Neural progenitor cell (in vitro differentiated cells): ENCODE data around the gene UBE2L3. TPM values are rescaled to one million over a fixed set of nuclear protein-coding genes. Genes with fewer than 3 reads are reported as not detected.
"Not testable (repeated sequence)": the region's sequence is repeated elsewhere in the genome, so short reads cannot be mapped to it uniquely, and the experiment has no call there.

ENCODE experiments used
- DNase-seq: peaks from one replicate; pipeline ENCODE4 v3.0.0-alpha.2; 2016; ENCODE audit warnings: low spot score
- H2AFZ ChIP-seq: fragments of 200-600 bp; sonication (generic); replicated peaks from 2 replicates; pipeline ENCODE4 v1.6.1; 2016; ENCODE audit warnings: antibody characterized with exemption
- H3F3A ChIP-seq: fragments of 200-600 bp; sonication (generic); 2 replicates; pipeline ENCODE4 v1.6.1; 2016; ENCODE audit warnings: antibody characterized with exemption, low read depth
- H3K27ac ChIP-seq: fragments of 200-600 bp; sonication (generic); 2 replicates; pipeline ENCODE4 v1.5.1; 2016; ENCODE audit warnings: mild to moderate bottlenecking
- H3K27me3 ChIP-seq: fragments of 200-600 bp; sonication (generic); 2 replicates; pipeline ENCODE4 v1.6.1; 2016; ENCODE audit warnings: mild to moderate bottlenecking, moderate library complexity
- H3K36me3 ChIP-seq: fragments of 200-600 bp; sonication (generic); 2 replicates; pipeline ENCODE4 v1.5.1; 2016
- H3K4me1 ChIP-seq: fragments of 200-600 bp; sonication (generic); 2 replicates; pipeline ENCODE4 v1.6.1; 2016; ENCODE audit warnings: mixed run types
- H3K4me2 ChIP-seq: fragments of 200-600 bp; sonication (generic); 2 replicates; pipeline ENCODE4 v1.6.1; 2016
- H3K4me3 ChIP-seq: fragments of 200-600 bp; sonication (generic); 2 replicates; pipeline ENCODE4 v1.5.1; 2016
- H3K79me2 ChIP-seq: fragments of 200-600 bp; sonication (generic); 2 replicates; pipeline ENCODE4 v1.6.1; 2016; ENCODE audit warnings: low read depth
- H3K9ac ChIP-seq: fragments of 200-600 bp; sonication (generic); 2 replicates; pipeline ENCODE4 v1.6.1; 2016
- H3K9me3 ChIP-seq: fragments of 200-600 bp; sonication (generic); 2 replicates; pipeline ENCODE4 v1.5.1; 2016; ENCODE audit warnings: low read depth
- H4K20me1 ChIP-seq: fragments of 200-600 bp; sonication (generic); 2 replicates; pipeline ENCODE4 v1.6.1; 2016; ENCODE audit warnings: low read depth
- H3K27ac Mint-ChIP-seq: 3 replicates; pipeline ENCODE4 v1.8.0; 2021; ENCODE audit warnings: mixed read lengths
- H3K27me3 Mint-ChIP-seq: 2 replicates; pipeline ENCODE4 v1.8.0; 2022; ENCODE audit warnings: low read depth, mild to moderate bottlenecking, inconsistent platforms, moderate library complexity, mixed read lengths; ENCODE audit not compliant: insufficient read depth
- H3K36me3 Mint-ChIP-seq: 3 replicates; pipeline ENCODE4 v1.8.0; 2021; ENCODE audit warnings: mixed read lengths
- H3K4me1 Mint-ChIP-seq: 3 replicates; pipeline ENCODE4 v1.8.0; 2021; ENCODE audit warnings: mixed read lengths
- H3K4me3 Mint-ChIP-seq: 3 replicates; pipeline ENCODE4 v1.8.0; 2021; ENCODE audit warnings: mild to moderate bottlenecking, moderate library complexity, mixed read lengths
- H3K9me3 Mint-ChIP-seq: 3 replicates; pipeline ENCODE4 v1.8.0; 2020; ENCODE audit warnings: mixed read lengths
- CTCF ChIP-seq: fragments of 200-600 bp; sonication (generic); IDR thresholded peaks from 2 replicates; pipeline ENCODE4 v1.5.1; 2017; ENCODE audit warnings: antibody characterized with exemption, mild to moderate bottlenecking
- EZH2 ChIP-seq: fragments of 200-600 bp; sonication (generic); IDR thresholded peaks from 2 replicates; pipeline ENCODE4 v1.6.1; 2017; ENCODE audit warnings: antibody characterized with exemption, mild to moderate bottlenecking, moderate library complexity
- EZH2phosphoT487 ChIP-seq: fragments of 200-600 bp; sonication (generic); IDR thresholded peaks from 2 replicates; pipeline ENCODE4 v1.6.1; 2017; ENCODE audit warnings: antibody characterized with exemption
- total RNA-seq: library from RNA; depleted of rRNA; stranded (reverse); fragments of >200 nt; gene quantifications from 2 replicates; pipeline ENCODE4 v1.2.3, GENCODE V29; 2015; ENCODE audit warnings: low replicate concordance

Gene UBE2L3
- total RNA-seq, result 51.9 and 61.2 TPM in 2 replicates

DNA sequence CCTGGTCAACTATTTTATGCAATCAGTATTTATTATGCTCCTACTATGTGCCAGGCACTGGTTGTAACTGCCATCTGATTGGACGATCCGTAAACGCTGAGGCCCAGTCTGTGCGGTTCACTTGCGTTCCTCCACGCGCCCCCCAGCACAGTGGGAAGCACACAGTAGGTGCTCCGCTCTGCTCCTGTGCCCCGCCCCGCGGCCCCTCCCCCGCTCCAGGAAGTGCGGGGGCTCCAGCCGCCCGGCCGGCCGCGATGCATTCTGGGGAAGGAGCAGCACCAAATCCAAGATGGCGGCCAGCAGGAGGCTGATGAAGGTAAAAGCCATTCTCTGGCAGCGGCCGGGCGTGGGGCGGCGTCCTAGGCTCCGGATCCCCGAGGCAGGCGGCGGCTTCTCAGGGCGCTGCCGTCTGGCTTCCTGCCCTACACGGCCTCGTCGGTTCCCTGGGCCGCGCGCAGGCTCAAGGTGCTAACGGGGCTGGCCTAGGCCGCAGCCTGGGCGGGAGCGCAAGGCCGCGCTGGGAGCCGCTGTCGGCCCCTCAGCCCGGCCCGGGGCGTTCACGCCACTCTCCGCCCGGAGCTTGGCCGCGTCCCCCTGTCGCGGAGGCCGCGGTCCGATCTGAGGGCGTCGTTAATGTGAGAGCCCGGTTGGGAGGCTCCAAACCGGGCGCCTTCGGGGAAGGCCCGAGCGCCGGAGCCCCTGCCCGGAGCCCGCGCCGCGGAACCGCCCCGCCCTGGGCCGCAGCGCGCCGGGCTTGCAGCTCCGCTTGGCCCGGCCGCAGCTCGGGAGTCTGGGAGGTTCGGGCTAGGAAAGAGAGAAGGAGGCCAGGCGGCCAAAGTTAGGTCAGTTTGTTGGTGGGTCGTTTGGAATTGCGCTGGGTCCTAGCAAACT, at the start of gene UBE2L3:
Gene UBE2L3 (plus strand): TSS at position 259 of the 891 bp plus-strand sequence. CDS start 31 bp downstream, at position 290.
- Mint-ChIP-seq H3K27ac (peak within 1 kb of the TSS; percentile 97), H3K4me3 (peak within 1 kb of the TSS; percentile 97), H3K36me3 (peaks cover 4% of the 10 kb centered on the region), H3K27me3 (peaks cover 7% of the 10 kb centered on the region), H3K9me3 (no peaks in the 10 kb centered on the region), H3K4me1 (peaks cover 34% of the 10 kb centered on the region)
- Histone ChIP-seq H2AFZ (peak within 1 kb of the TSS; percentile 81), H3K4me3 (peak within 1 kb of the TSS; percentile 98), H3F3A (peaks cover 24% of the 10 kb centered on the region), H3K79me2 (peaks cover 51% of the 10 kb centered on the region), H3K27ac (peak within 1 kb of the TSS; percentile 89), H3K9ac (peak within 1 kb of the TSS; percentile 99), H4K20me1 (peaks cover 47% of the 10 kb centered on the region), H3K9me3 (no peaks in the 10 kb centered on the region), H3K4me1 (peaks cover 25% of the 10 kb centered on the region), H3K4me2 (peak within 1 kb of the TSS; percentile 99), H3K27me3 (no peaks in the 10 kb centered on the region), H3K36me3 (no peaks in the 10 kb centered on the region)
- peak; percentile 92 for DNase-seq
- TF ChIP-seq EZH2phosphoT487, result no peak
- TF ChIP-seq CTCF, result no peak
- TF ChIP-seq EZH2, result no peak

DNA sequence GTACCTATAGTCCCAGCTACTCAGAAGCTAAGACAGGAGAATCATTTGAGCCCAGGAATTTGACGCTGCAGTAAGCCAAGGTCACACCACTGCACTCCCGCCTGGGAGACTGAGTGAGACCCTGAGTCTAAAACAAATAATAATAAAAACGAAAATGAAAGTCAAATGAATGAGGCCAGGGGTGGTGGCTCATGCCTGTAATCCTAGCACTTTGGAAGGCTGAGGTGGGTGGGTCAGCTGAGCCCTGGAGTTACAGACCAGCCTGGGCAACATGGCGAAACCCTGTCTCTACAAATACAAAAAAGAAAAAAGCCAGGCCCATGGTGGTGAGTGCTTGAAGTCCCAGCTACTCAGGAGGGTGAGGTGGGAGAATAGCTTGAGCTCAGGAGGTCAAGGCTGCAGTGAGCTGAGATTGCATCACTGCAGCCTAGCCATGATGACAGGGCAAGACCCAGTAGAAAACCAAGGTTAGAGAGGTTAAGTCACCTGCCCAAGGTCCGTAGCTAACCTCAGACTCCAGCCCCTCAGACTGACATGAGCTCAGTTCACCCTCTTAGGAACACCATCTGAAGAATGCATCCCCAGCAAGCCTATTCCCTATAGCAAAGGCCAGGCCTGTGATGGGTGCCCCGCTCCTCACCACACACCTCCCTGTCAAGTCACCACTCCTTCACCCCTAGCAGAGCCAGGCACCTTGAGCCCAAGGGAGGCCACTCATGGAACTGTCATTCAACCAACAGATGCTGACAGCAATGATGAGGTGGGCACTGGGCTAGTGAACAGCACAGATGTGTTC, 40.6 kb upstream of the UBE2L3 start:
- not testable (repeated sequence) for H4K20me1 ChIP-seq, H3K27me3 ChIP-seq, H3K4me1 ChIP-seq, H3K9me3 Mint-ChIP-seq, H3K9ac ChIP-seq, H3K36me3 ChIP-seq, H3K4me3 ChIP-seq, H3F3A ChIP-seq, H3K4me1 Mint-ChIP-seq, H3K4me2 ChIP-seq, H3K9me3 ChIP-seq, H3K36me3 Mint-ChIP-seq, H3K4me3 Mint-ChIP-seq, H2AFZ ChIP-seq, H3K27ac ChIP-seq, DNase-seq, H3K79me2 ChIP-seq, H3K27ac Mint-ChIP-seq, H3K27me3 Mint-ChIP-seq

DNA sequence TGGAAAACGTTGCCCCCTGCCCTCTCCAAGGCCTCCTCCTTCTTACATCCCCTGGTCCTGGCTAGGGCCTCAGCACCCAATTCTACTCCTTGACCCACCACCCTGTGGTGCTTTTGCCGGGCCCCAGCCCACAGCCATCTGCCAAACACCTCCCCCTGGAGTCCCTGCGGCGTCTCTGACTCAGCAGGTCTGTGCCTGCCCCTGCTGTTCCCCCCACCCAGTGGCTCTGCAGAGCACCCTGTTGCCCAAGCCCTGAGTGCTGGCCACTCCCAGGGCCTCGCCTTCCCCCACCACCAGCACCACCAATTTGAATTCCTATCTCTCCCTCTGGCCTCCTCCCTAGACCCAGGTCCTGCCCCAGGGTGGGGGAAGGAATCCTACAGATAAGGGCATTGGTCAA, 36.0 kb upstream of the UBE2L3 start:
- not testable (repeated sequence) for H3K27me3 Mint-ChIP-seq, H3K4me3 ChIP-seq, H3K27me3 ChIP-seq, H4K20me1 ChIP-seq, H3K9me3 ChIP-seq, H3K4me3 Mint-ChIP-seq, H3K79me2 ChIP-seq, H3K9ac ChIP-seq, H3K36me3 ChIP-seq, H3K9me3 Mint-ChIP-seq, H3K36me3 Mint-ChIP-seq, H3F3A ChIP-seq, H3K4me1 Mint-ChIP-seq, H3K27ac ChIP-seq, H3K4me1 ChIP-seq, H3K4me2 ChIP-seq, DNase-seq, H3K27ac Mint-ChIP-seq, H2AFZ ChIP-seq

DNA sequence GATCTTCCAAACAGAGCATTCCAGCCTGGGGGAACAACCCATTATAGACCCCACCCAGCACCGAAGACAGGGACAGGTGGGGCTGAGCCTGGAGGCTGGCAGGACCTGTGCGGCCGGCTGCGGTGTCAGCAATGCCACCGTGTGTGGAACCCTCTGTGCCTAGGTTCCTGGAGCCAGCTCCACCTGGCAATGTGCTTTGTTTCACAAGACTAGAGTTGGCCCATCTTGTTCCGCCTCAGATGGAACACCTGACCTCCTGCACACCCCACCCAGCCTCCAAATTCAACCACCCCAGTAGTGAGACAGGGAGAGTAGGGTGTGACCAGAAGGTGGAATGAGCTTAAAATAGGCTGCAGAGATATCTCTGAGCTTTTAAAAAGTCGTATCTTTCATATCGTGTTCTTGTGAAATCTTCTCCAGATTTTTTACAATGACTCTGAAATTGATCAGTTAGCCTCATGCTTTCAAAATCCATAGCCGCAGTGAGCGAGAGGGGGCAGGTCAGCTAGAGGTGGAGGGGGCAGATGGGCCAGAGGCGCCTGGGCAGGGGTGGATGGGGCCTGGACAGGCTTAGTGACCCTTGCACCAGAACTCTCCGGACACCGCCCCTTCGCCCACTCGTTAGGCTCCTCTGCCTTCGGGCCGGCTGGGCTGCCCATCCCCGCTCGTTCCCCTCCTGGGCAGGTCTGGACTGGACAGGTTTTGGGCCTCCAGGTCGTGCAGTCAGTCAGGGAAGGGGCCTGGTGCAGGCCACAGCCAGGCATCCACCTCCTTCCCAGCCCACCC, 34.5 kb upstream of the UBE2L3 start:
- H3K9me3 Mint-ChIP-seq, H3K4me1 Mint-ChIP-seq, H3K4me3 Mint-ChIP-seq, H3K36me3 Mint-ChIP-seq, H3K9me3 ChIP-seq, H3K4me2 ChIP-seq, H2AFZ ChIP-seq, H3K27ac Mint-ChIP-seq, H3K27me3 ChIP-seq, H3K9ac ChIP-seq, H3K4me1 ChIP-seq, H3K27ac ChIP-seq, H3K4me3 ChIP-seq, H3K79me2 ChIP-seq, DNase-seq, H3F3A ChIP-seq, H3K27me3 Mint-ChIP-seq, H4K20me1 ChIP-seq, H3K36me3 ChIP-seq: not testable (repeated sequence)

GRCh38 chr22:21539862-21540261, 27.7 kb upstream of the UBE2L3 start:
- H3K4me3 ChIP-seq, H3K27ac Mint-ChIP-seq, H3K27me3 ChIP-seq, H3K4me1 ChIP-seq, H3K4me1 Mint-ChIP-seq, H4K20me1 ChIP-seq, H3K9me3 Mint-ChIP-seq, H3K9ac ChIP-seq, DNase-seq, H3K27ac ChIP-seq, H3F3A ChIP-seq, H2AFZ ChIP-seq, H3K36me3 ChIP-seq, H3K9me3 ChIP-seq, H3K79me2 ChIP-seq, H3K4me2 ChIP-seq, H3K36me3 Mint-ChIP-seq, H3K27me3 Mint-ChIP-seq, H3K4me3 Mint-ChIP-seq: not testable (repeated sequence)

GRCh38 chr22:21544432-21545322, 22.8 kb upstream of the UBE2L3 start:
- H3K27ac Mint-ChIP-seq, H3K9me3 Mint-ChIP-seq, H3K9me3 ChIP-seq, H3K4me3 ChIP-seq, H4K20me1 ChIP-seq, H3K27me3 Mint-ChIP-seq, H3K27me3 ChIP-seq, H3K9ac ChIP-seq, H3K4me3 Mint-ChIP-seq, H3K27ac ChIP-seq, H3K4me1 Mint-ChIP-seq, DNase-seq, H3F3A ChIP-seq, H3K4me2 ChIP-seq, H3K4me1 ChIP-seq, H2AFZ ChIP-seq, H3K79me2 ChIP-seq, H3K36me3 ChIP-seq, H3K36me3 Mint-ChIP-seq: not testable (repeated sequence)
